Measurements from ENCODE around the gene KITLG.

DNA sequence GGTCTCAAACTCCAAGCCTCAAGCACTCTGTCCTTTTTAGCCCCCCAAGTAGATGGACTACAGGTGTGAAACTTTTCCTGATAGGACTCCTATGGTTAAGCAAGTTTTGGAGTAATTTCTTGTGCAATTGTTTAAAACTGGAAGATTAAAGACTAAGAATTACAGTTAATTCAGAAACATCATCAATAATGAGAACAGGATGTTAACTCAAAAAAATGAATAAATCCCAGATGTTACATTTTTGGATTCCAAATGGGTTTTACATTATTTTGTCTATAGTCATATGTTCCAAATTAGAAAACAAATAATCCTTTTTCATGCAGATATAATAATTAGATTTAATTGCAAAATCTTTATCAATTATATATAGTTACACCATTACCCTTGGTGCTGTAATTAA, 24.4 kb upstream of the KITLG start:
- TF ChIP-seq, protein P1, sequence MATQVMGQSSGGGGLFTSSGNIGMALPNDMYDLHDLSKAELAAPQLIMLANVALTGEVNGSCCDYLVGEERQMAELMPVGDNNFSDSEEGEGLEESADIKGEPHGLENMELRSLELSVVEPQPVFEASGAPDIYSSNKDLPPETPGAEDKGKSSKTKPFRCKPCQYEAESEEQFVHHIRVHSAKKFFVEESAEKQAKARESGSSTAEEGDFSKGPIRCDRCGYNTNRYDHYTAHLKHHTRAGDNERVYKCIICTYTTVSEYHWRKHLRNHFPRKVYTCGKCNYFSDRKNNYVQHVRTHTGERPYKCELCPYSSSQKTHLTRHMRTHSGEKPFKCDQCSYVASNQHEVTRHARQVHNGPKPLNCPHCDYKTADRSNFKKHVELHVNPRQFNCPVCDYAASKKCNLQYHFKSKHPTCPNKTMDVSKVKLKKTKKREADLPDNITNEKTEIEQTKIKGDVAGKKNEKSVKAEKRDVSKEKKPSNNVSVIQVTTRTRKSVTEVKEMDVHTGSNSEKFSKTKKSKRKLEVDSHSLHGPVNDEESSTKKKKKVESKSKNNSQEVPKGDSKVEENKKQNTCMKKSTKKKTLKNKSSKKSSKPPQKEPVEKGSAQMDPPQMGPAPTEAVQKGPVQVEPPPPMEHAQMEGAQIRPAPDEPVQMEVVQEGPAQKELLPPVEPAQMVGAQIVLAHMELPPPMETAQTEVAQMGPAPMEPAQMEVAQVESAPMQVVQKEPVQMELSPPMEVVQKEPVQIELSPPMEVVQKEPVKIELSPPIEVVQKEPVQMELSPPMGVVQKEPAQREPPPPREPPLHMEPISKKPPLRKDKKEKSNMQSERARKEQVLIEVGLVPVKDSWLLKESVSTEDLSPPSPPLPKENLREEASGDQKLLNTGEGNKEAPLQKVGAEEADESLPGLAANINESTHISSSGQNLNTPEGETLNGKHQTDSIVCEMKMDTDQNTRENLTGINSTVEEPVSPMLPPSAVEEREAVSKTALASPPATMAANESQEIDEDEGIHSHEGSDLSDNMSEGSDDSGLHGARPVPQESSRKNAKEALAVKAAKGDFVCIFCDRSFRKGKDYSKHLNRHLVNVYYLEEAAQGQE (IDR thresholded peaks at IDR 0.05; ENCODE audit: insufficient read depth in 1 of 2, low read depth in 2 of 2, low read length in 1 of 2), result no peak
- TF ChIP-seq, protein P2, sequence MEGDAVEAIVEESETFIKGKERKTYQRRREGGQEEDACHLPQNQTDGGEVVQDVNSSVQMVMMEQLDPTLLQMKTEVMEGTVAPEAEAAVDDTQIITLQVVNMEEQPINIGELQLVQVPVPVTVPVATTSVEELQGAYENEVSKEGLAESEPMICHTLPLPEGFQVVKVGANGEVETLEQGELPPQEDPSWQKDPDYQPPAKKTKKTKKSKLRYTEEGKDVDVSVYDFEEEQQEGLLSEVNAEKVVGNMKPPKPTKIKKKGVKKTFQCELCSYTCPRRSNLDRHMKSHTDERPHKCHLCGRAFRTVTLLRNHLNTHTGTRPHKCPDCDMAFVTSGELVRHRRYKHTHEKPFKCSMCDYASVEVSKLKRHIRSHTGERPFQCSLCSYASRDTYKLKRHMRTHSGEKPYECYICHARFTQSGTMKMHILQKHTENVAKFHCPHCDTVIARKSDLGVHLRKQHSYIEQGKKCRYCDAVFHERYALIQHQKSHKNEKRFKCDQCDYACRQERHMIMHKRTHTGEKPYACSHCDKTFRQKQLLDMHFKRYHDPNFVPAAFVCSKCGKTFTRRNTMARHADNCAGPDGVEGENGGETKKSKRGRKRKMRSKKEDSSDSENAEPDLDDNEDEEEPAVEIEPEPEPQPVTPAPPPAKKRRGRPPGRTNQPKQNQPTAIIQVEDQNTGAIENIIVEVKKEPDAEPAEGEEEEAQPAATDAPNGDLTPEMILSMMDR (IDR thresholded peaks at IDR 0.05), result no peak
